NCI-H748 treated with DMSO at 0.1 percent for 48 hours (cell line): ENCODE data around the gene GDPD4.

Experiments
- DNase-seq: peaks from one replicate; lab custom pipeline; 2025; lab: John Stamatoyannopoulos, UW

Gene GDPD4

GRCh38 chr11:77173494-77173893, 128.0 kb downstream of the GDPD4 start:
- no peak for DNase-seq

GRCh38 chr11:77172666-77172982, 128.9 kb downstream of the GDPD4 start:
- DNase-seq = no peak

- no peak for DNase-seq
Measured at GRCh38 chr11:77171885-77172665, 129.4 kb downstream of the GDPD4 start.

- no peak for DNase-seq
Measured at GRCh38 chr11:77171254-77171653, 130.2 kb downstream of the GDPD4 start.

- no peak for DNase-seq
Measured at GRCh38 chr11:77170107-77170506, 131.4 kb downstream of the GDPD4 start.

GRCh38 chr11:77167791-77168190, 133.7 kb downstream of the GDPD4 start:
- DNase-seq = no peak

- DNase-seq = no peak
Measured at GRCh38 chr11:77167111-77167626, 134.3 kb downstream of the GDPD4 start.
